ENCODE data around the gene DNAJC8.

DNAJC8 gene

GRCh38 chr1:28205243-28205642, 27.6 kb downstream of the DNAJC8 start:
- TF ChIP-seq, protein P1, sequence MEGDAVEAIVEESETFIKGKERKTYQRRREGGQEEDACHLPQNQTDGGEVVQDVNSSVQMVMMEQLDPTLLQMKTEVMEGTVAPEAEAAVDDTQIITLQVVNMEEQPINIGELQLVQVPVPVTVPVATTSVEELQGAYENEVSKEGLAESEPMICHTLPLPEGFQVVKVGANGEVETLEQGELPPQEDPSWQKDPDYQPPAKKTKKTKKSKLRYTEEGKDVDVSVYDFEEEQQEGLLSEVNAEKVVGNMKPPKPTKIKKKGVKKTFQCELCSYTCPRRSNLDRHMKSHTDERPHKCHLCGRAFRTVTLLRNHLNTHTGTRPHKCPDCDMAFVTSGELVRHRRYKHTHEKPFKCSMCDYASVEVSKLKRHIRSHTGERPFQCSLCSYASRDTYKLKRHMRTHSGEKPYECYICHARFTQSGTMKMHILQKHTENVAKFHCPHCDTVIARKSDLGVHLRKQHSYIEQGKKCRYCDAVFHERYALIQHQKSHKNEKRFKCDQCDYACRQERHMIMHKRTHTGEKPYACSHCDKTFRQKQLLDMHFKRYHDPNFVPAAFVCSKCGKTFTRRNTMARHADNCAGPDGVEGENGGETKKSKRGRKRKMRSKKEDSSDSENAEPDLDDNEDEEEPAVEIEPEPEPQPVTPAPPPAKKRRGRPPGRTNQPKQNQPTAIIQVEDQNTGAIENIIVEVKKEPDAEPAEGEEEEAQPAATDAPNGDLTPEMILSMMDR (IDR thresholded peaks at IDR 0.05; ENCODE audit: borderline replicate concordance, insufficient read depth, low read depth, low read length): no peak
- H3K4me3 ChIP-seq (ENCODE audit: low read depth, low read length): no peak overlapping the region

GRCh38 chr1:28200234-28200873, 32.5 kb downstream of the DNAJC8 start:
- H3K4me3 ChIP-seq (ENCODE audit: low read depth, low read length): no peak overlapping the region

DNA sequence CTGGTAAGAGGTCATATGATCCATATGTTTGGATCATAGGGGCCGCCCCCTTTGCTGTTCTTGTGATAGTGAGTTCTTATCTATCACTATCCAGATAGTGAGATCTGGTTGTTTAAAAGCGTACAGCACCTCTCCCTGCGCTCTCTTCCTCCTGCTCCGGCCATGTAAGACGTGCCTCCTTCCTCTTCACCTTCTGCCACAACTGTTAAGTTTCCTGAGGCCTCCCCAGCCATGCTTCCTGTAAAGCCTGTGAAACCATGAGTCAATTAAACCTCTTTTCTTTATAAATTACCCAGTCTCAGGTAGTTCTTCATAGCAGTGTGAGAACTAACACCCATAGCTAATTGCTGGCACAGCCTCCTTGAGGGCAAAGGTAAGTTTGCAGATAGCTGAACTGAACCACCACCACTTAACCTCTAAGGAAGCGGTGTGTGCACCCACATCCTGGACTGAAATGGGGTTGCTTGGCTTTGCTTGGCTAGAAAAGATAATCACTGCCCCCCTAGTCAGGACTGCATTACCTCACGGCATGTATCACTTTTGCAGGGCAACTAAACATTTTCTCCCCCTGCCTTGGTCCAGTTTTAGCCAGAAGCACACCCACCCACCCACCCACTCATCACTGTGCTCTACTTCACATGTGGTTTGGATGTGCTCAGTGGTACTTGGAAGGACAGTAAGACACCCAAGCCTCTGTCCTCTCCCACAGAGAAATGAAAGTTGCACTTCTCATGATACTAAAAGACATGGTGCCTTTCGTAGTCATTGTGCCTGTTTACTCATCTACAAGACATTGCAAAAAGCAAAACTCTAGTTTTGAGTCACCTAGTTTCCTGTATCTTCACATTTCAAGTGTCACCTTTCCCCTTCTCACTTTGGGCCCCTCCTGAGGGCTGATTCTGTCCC, 33.2 kb downstream of the DNAJC8 start:
- no peak overlapping the region for H3K4me3 ChIP-seq (ENCODE audit: low read depth, low read length)
- TF ChIP-seq, protein P1 (IDR thresholded peaks at IDR 0.05; ENCODE audit: borderline replicate concordance, insufficient read depth, low read depth, low read length): no peak

More at GRCh38 chr1:28200234-28200873, 32.5 kb downstream of the DNAJC8 start:
- TF ChIP-seq, protein P1 (IDR thresholded peaks at IDR 0.05; ENCODE audit: borderline replicate concordance, insufficient read depth, low read depth, low read length): no peak

DNA sequence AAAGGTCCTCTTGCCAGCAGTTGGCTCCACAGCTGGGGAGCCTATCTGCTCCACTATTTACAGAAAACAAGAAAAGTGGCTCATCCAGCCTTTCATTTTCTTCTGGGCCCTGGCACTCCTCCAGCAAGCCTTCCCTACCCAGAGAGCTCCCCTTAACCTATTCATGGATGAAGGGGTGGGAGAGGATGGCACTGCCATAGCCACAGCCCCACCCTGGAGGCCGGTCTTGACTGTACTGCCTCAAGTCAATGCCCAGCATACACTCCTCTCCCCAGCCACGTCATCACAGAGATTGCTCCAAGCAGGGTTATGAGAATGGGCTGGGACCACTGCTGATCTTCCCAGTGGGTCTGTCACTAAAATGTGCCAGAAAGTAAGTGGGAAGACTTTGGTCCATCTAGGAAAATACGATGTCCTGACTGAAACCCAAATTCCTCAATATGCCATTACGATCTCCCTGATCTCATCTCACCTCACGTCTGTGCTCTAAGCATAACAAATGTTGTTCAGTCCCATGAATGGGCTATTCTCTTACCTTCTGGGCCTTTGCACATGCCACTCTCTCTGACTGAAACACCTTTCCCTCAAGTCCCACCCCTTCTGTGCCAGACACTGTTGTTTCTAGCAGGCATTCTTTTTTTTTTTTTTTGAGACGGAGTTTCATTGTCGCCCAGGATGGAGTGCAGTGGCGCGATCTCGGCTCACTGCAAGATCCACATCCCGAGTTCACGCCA, 35.0 kb downstream of the DNAJC8 start:
- H3K4me3 ChIP-seq (ENCODE audit: low read depth, low read length): no peak overlapping the region
- TF ChIP-seq, protein P1 (IDR thresholded peaks at IDR 0.05; ENCODE audit: borderline replicate concordance, insufficient read depth, low read depth, low read length): no peak

- TF ChIP-seq, protein P1 (IDR thresholded peaks at IDR 0.05; ENCODE audit: borderline replicate concordance, insufficient read depth, low read depth, low read length): no peak
- H3K4me3 ChIP-seq (ENCODE audit: low read depth, low read length): no peak overlapping the region
These were observed 36.5 kb downstream of the DNAJC8 start for GRCh38 chr1:28196330-28196729.

DNA sequence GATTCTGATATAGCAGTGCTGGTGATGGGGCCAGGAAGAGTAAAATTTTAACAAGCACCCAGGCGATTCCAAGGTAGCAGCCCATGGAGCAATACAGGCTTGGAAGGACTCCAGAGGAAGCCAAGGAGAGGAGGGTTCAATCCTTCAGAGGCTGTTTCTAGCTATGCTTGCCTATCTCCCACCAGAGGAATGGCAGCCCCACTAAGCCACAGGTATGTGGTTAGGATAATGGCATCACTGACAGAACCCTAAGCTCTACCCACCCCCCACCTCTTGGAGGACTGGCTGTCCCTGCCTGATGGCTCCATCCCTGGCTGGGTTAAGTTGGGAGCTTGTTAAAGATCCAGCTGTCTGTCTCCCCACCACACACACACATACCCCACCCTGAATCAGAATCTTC, 37.0 kb downstream of the DNAJC8 start:
- H3K4me3 ChIP-seq (ENCODE audit: low read depth, low read length): no peak overlapping the region
- TF ChIP-seq, protein P1 (IDR thresholded peaks at IDR 0.05; ENCODE audit: borderline replicate concordance, insufficient read depth, low read depth, low read length): no peak

All from GM12875 (cell line).